ENCODE data around the gene IFIT5. TPM values are rescaled to one million over a fixed set of nuclear protein-coding genes. Genes with fewer than 3 reads are reported as not detected.

IFIT5 gene
- total RNA-seq, 2 experiments from 2014 or later: 0.36 to 0.57 TPM

- no peaks in the 10 kb centered on the region for H3K9me2 ChIP-seq (ENCODE audit: insufficient read depth, low read length)
- H3K79me2 ChIP-seq (ENCODE audit: insufficient read depth, low read depth, low read length): no peaks in the 10 kb centered on the region
- ChIA-PET POLR2A (interaction anchor here (1.2 to 1.4 kb wide), 2 partner anchors 9 to 11 kb away, joined by 3 to 5 read pairs; no protein-coding TSS in a partner anchor), CTCF (ENCODE audit: unreplicated experiment) (no interaction called here)
- H3K36me3 ChIP-seq (ENCODE audit: insufficient read depth, low read length): no peaks in the 10 kb centered on the region
- H3K4me3 ChIP-seq (ENCODE audit: low read depth, low read length, poor library complexity, severe bottlenecking): no peak within 1 kb of the TSS
- no peak within 1 kb of the TSS for H3K27ac ChIP-seq (ENCODE audit: low read depth, low read length, poor library complexity, severe bottlenecking)
- no peak within 1 kb of the TSS for H3K4me2 ChIP-seq (ENCODE audit: low read length)
- no peak for DNase-seq (ENCODE audit: low spot score)
- H2AFZ ChIP-seq (ENCODE audit: low read length): no peak within 1 kb of the TSS
- TF ChIP-seq EZH2phosphoT487 (IDR thresholded peaks at IDR 0.05; ENCODE audit: borderline replicate concordance, low read depth, low read length): no peak
- no peaks in the 10 kb centered on the region for H3K9me3 ChIP-seq (ENCODE audit: low read length)
- no TSS peak for BruUV-seq (replicated peaks)
- H4K20me1 ChIP-seq (ENCODE audit: insufficient read depth, low read length): no peaks in the 10 kb centered on the region
- intact Hi-C loops (cut with micrococcal nuclease; ENCODE audit: unreplicated experiment): no loop called here
- H3K4me1 ChIP-seq (ENCODE audit: insufficient read depth, low read length, poor library complexity, severe bottlenecking): no peaks in the 10 kb centered on the region
Observed at GRCh38 chr10:89377705-89378637, 36.4 kb upstream of the IFIT5 start, which contains the start of gene IFIT1B. TSS of gene IFIT1B (plus strand) at chr10:89378056. CDS start at chr10:89378136, 80 bp downstream.

DNA sequence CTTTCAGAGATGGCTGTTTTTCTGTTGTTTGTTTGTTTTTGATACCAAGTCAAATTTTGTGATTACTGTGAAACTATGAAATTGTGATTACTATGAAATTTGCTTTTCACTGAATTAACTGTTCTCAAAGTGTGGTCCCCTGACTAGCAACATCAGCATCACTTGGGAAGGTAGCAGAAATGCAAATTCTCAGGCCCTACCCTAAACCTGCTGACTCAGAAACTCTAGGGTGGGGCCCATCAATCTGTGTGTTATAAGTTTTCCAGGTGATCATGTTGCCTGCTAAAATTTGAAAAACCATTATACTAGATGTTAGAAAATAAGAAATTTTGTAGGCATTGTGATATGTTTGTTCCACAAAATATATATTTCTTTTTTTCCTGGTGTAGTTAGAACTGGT is 35.3 kb upstream of the IFIT5 start:
- DNase-seq (ENCODE audit: low spot score): no peak
- Histone ChIP-seq H3K9me2 (ENCODE audit: insufficient read depth, low read length) (no peaks in the 10 kb centered on the region), H3K4me1 (ENCODE audit: insufficient read depth, low read length, poor library complexity, severe bottlenecking) (no peaks in the 10 kb centered on the region), H3K9me3 (ENCODE audit: low read length) (no peaks in the 10 kb centered on the region), H4K20me1 (ENCODE audit: insufficient read depth, low read length) (no peaks in the 10 kb centered on the region), H3K4me3 (ENCODE audit: low read depth, low read length, poor library complexity, severe bottlenecking) (no peak overlapping the region), H3K4me2 (ENCODE audit: low read length) (no peak overlapping the region), H3K79me2 (ENCODE audit: insufficient read depth, low read depth, low read length) (no peaks in the 10 kb centered on the region), H2AFZ (ENCODE audit: low read length) (no peak overlapping the region), H3K36me3 (ENCODE audit: insufficient read depth, low read length) (no peaks in the 10 kb centered on the region), H3K27ac (ENCODE audit: low read depth, low read length, poor library complexity, severe bottlenecking) (no peak overlapping the region)
- intact Hi-C loops (cut with micrococcal nuclease; ENCODE audit: unreplicated experiment): no loop called here
- ChIA-PET POLR2A (interaction anchor here (1.2 kb wide), 1 partner anchor 10 kb away, joined by 3 read pairs; no protein-coding TSS in a partner anchor), CTCF (ENCODE audit: unreplicated experiment) (no interaction called here)
- no TSS peak for BruUV-seq (replicated peaks)
- TF ChIP-seq EZH2phosphoT487 (IDR thresholded peaks at IDR 0.05; ENCODE audit: borderline replicate concordance, low read depth, low read length) (no peak), CTCF (conservative IDR thresholded peaks at IDR 0.05; ENCODE audit: low read length) (no peak)

GRCh38 chr10:89382757-89383156 is 31.6 kb upstream of the IFIT5 start:
- Histone ChIP-seq H3K36me3 (ENCODE audit: insufficient read depth, low read length) (no peaks in the 10 kb centered on the region), H3K79me2 (ENCODE audit: insufficient read depth, low read depth, low read length) (no peaks in the 10 kb centered on the region), H3K9me3 (ENCODE audit: low read length) (no peaks in the 10 kb centered on the region), H3K9me2 (ENCODE audit: insufficient read depth, low read length) (no peaks in the 10 kb centered on the region), H4K20me1 (ENCODE audit: insufficient read depth, low read length) (no peaks in the 10 kb centered on the region), H3K27ac (ENCODE audit: low read depth, low read length, poor library complexity, severe bottlenecking) (no peak overlapping the region), H3K4me2 (ENCODE audit: low read length) (no peak overlapping the region), H3K4me1 (ENCODE audit: insufficient read depth, low read length, poor library complexity, severe bottlenecking) (no peaks in the 10 kb centered on the region), H2AFZ (ENCODE audit: low read length) (no peak overlapping the region), H3K4me3 (ENCODE audit: low read depth, low read length, poor library complexity, severe bottlenecking) (no peak overlapping the region)
- DNase-seq (ENCODE audit: low spot score): no peak
- CTCF ChIA-PET (ENCODE audit: unreplicated experiment): no interaction called here
- intact Hi-C loops (cut with micrococcal nuclease; ENCODE audit: unreplicated experiment): no loop called here
- TF ChIP-seq CTCF (conservative IDR thresholded peaks at IDR 0.05; ENCODE audit: low read length) (no peak), EZH2phosphoT487 (IDR thresholded peaks at IDR 0.05; ENCODE audit: borderline replicate concordance, low read depth, low read length) (no peak)
- BruUV-seq (replicated peaks): no TSS peak
- POLR2A ChIA-PET: interaction anchor here (0.8 kb wide), 1 partner anchor 417 kb away, joined by 3 read pairs; no protein-coding TSS in a partner anchor
